Dermis microvascular lymphatic vessel endothelial cell (primary cell): ENCODE data around the gene IGF1. TPM values are rescaled to one million over a fixed set of nuclear protein-coding genes. Genes with fewer than 3 reads are reported as not detected.
"Not testable (repeated sequence)": the region's sequence is repeated elsewhere in the genome, so short reads cannot be mapped to it uniquely, and the experiment has no call there.

Source experiments
- DNase-seq, 2 donors: peaks; one replicate each; pipeline versions ENCODE4 v3.0.0 to v3.0.0-alpha.2; 2010; ENCODE audit warnings: low read depth in 2 of 2
- total RNA-seq: library from RNA; depleted of rRNA; stranded (reverse); fragments of >200 nt; gene quantifications from 2 replicates; pipeline ENCODE4 v1.2.1, GENCODE V29; 2014

Gene IGF1
- total RNA-seq, 1 donor from 2014 or later = 0.26 TPM

- no peak for DNase-seq
These were observed 17.4 kb downstream of the IGF1 start for GRCh38 chr12:102462795-102463465.

GRCh38 chr12:102462386-102462785 is 18.0 kb downstream of the IGF1 start:
- DNase-seq = no peak

- no peak for DNase-seq
These were observed 18.9 kb downstream of the IGF1 start for GRCh38 chr12:102461501-102461900.

- no peak for DNase-seq
These were observed 21.0 kb downstream of the IGF1 start for GRCh38 chr12:102459314-102459713.

GRCh38 chr12:102454808-102455760 is 25.3 kb downstream of the IGF1 start:
- DNase-seq = no peak

- DNase-seq = no peak
These were observed 26.0 kb downstream of the IGF1 start for GRCh38 chr12:102454330-102454729.

- no peak for DNase-seq
These were observed 27.8 kb downstream of the IGF1 start for GRCh38 chr12:102452605-102453004.

- DNase-seq = not testable (repeated sequence)
These were observed 31.3 kb downstream of the IGF1 start for GRCh38 chr12:102449018-102449417.

- not testable (repeated sequence) for DNase-seq
These were observed 32.9 kb downstream of the IGF1 start for GRCh38 chr12:102447426-102447825.

GRCh38 chr12:102444707-102445106 is 35.7 kb downstream of the IGF1 start:
- no peak for DNase-seq

GRCh38 chr12:102444093-102444492 is 36.3 kb downstream of the IGF1 start:
- DNase-seq = no peak

- no peak for DNase-seq
These were observed 39.2 kb downstream of the IGF1 start for GRCh38 chr12:102441077-102441596.

- no peak for DNase-seq
These were observed 40.6 kb downstream of the IGF1 start for GRCh38 chr12:102439426-102440405.

- no peak for DNase-seq
These were observed 41.5 kb downstream of the IGF1 start for GRCh38 chr12:102438827-102439210.

- DNase-seq = no peak
These were observed 42.1 kb downstream of the IGF1 start for GRCh38 chr12:102438047-102438826.

GRCh38 chr12:102437511-102437910 is 42.9 kb downstream of the IGF1 start:
- DNase-seq = no peak

- DNase-seq = no peak
These were observed 43.5 kb downstream of the IGF1 start for GRCh38 chr12:102436867-102437266.

GRCh38 chr12:102435827-102436436 is 44.4 kb downstream of the IGF1 start:
- no peak for DNase-seq

GRCh38 chr12:102433304-102433703 is 47.1 kb downstream of the IGF1 start:
- DNase-seq = no peak

GRCh38 chr12:102430661-102431060 is 49.7 kb downstream of the IGF1 start:
- DNase-seq = no peak
